Measurements from ENCODE around the gene IMPDH1. TPM values are rescaled to one million over a fixed set of nuclear protein-coding genes. Genes with fewer than 3 reads are reported as not detected.
A peak's percentile ranks its signal among the peaks of the same experiment; 100 is the strongest.

The IMPDH1 gene
- total and polyA plus RNA-seq, 2 experiments from 2014 or later, result 34.7 to 70.5 TPM

GRCh38 chr7:128453836-128454804, 44.3 kb upstream of the IMPDH1 start:
- DNase-seq (ENCODE audit: low spot score), result peak; percentile 89
- H3K4me1 ChIP-seq (ENCODE audit: insufficient read depth), result peaks cover 24% of the 10 kb centered on the region
- H3K9me2 ChIP-seq (replicated peaks; ENCODE audit: insufficient read depth), result no peaks in the 10 kb centered on the region
- WGBS (ENCODE audit: low lambda C conversion rate, missing lambda C conversion rate), result 33% methylated on average over 23 of the region's 23 CpGs
- no peak overlapping the region for H3K4me3 ChIP-seq
- no peaks in the 10 kb centered on the region for H3K27me3 ChIP-seq
- H3K27ac ChIP-seq, result peak overlapping the region; percentile 99
- H4K20me1 ChIP-seq (ENCODE audit: insufficient read depth, poor library complexity, severe bottlenecking), result no peaks in the 10 kb centered on the region
- peak overlapping the region; percentile 34 for H2AFZ ChIP-seq
- peaks cover 33% of the 10 kb centered on the region for H3K79me2 ChIP-seq
- H3K4me2 ChIP-seq, result peak overlapping the region; percentile 94
- no peaks in the 10 kb centered on the region for H3K36me3 ChIP-seq (replicated peaks; ENCODE audit: insufficient read depth, low read depth)
- TF ChIP-seq EZH2 (IDR thresholded peaks at IDR 0.05; ENCODE audit: borderline replicate concordance), result no peak
- no peak for TF ChIP-seq EZH2phosphoT487 (IDR thresholded peaks at IDR 0.05; ENCODE audit: low read depth, severe bottlenecking, unreplicated experiment)
- TF ChIP-seq, protein P1, sequence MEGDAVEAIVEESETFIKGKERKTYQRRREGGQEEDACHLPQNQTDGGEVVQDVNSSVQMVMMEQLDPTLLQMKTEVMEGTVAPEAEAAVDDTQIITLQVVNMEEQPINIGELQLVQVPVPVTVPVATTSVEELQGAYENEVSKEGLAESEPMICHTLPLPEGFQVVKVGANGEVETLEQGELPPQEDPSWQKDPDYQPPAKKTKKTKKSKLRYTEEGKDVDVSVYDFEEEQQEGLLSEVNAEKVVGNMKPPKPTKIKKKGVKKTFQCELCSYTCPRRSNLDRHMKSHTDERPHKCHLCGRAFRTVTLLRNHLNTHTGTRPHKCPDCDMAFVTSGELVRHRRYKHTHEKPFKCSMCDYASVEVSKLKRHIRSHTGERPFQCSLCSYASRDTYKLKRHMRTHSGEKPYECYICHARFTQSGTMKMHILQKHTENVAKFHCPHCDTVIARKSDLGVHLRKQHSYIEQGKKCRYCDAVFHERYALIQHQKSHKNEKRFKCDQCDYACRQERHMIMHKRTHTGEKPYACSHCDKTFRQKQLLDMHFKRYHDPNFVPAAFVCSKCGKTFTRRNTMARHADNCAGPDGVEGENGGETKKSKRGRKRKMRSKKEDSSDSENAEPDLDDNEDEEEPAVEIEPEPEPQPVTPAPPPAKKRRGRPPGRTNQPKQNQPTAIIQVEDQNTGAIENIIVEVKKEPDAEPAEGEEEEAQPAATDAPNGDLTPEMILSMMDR (IDR thresholded peaks at IDR 0.05; ENCODE audit: poor library complexity), result no peak
- no peaks in the 10 kb centered on the region for H3K9me3 ChIP-seq (ENCODE audit: low read depth)

- no peak overlapping the region for H3K4me3 ChIP-seq
- H3K79me2 ChIP-seq, result peaks cover 18% of the 10 kb centered on the region
- H3K27ac ChIP-seq, result no peak overlapping the region
- no peaks in the 10 kb centered on the region for H4K20me1 ChIP-seq (ENCODE audit: insufficient read depth, poor library complexity, severe bottlenecking)
- no peak overlapping the region for H2AFZ ChIP-seq
- TF ChIP-seq EZH2phosphoT487 (IDR thresholded peaks at IDR 0.05; ENCODE audit: low read depth, severe bottlenecking, unreplicated experiment), result no peak
- TF ChIP-seq EZH2 (IDR thresholded peaks at IDR 0.05; ENCODE audit: borderline replicate concordance), result no peak
- TF ChIP-seq, protein P1 (IDR thresholded peaks at IDR 0.05; ENCODE audit: poor library complexity), result no peak
- H3K9me3 ChIP-seq (ENCODE audit: low read depth), result no peaks in the 10 kb centered on the region
- no peaks in the 10 kb centered on the region for H3K36me3 ChIP-seq (replicated peaks; ENCODE audit: insufficient read depth, low read depth)
- H3K4me2 ChIP-seq, result no peak overlapping the region
- no peaks in the 10 kb centered on the region for H3K9me2 ChIP-seq (replicated peaks; ENCODE audit: insufficient read depth)
- 76% methylated on average over 1 of the region's 1 CpG for WGBS (ENCODE audit: low lambda C conversion rate, missing lambda C conversion rate)
- no peaks in the 10 kb centered on the region for H3K27me3 ChIP-seq
- DNase-seq (ENCODE audit: low spot score), result no peak
- peaks cover 19% of the 10 kb centered on the region for H3K4me1 ChIP-seq (ENCODE audit: insufficient read depth)
Measured at GRCh38 chr7:128452552-128452951, 42.8 kb upstream of the IMPDH1 start.

DNA sequence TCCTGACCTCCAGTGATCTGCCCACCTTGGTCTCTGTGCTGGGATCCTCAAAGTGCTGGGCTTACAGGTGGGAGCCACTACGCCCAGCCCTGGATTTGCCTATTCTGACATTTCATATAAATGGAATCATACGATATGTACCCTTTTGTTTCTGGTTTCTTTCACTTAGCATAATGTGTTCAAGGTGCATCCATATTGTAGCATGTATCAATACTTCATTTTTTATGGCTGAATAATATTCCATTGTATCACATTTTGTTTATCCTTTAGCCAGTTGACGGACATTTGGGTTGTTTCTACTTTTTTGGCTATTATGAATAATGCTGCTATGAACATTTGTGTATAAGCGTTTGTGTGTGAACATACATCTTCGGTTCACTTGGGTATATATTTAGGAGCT, 41.1 kb upstream of the IMPDH1 start:
- H3K27ac ChIP-seq, result no peak overlapping the region
- H3K27me3 ChIP-seq, result no peaks in the 10 kb centered on the region
- H3K4me3 ChIP-seq, result no peak overlapping the region
- WGBS (ENCODE audit: low lambda C conversion rate, missing lambda C conversion rate), result 98% methylated on average over 5 of the region's 5 CpGs
- no peak overlapping the region for H2AFZ ChIP-seq
- no peaks in the 10 kb centered on the region for H3K36me3 ChIP-seq (replicated peaks; ENCODE audit: insufficient read depth, low read depth)
- no peaks in the 10 kb centered on the region for H3K9me3 ChIP-seq (ENCODE audit: low read depth)
- H3K4me2 ChIP-seq, result no peak overlapping the region
- no peak for DNase-seq (ENCODE audit: low spot score)
- H4K20me1 ChIP-seq (ENCODE audit: insufficient read depth, poor library complexity, severe bottlenecking), result no peaks in the 10 kb centered on the region
- H3K79me2 ChIP-seq, result peaks cover 1% of the 10 kb centered on the region
- H3K4me1 ChIP-seq (ENCODE audit: insufficient read depth), result peaks cover 19% of the 10 kb centered on the region
- TF ChIP-seq, protein P1 (IDR thresholded peaks at IDR 0.05; ENCODE audit: poor library complexity), result no peak
- TF ChIP-seq EZH2phosphoT487 (IDR thresholded peaks at IDR 0.05; ENCODE audit: low read depth, severe bottlenecking, unreplicated experiment) (no peak), EZH2 (IDR thresholded peaks at IDR 0.05; ENCODE audit: borderline replicate concordance) (no peak)
- H3K9me2 ChIP-seq (replicated peaks; ENCODE audit: insufficient read depth), result no peaks in the 10 kb centered on the region
